Stomach (tissue), 9 donors: ENCODE data around the gene CYB5D1. TPM values are rescaled to one million over a fixed set of nuclear protein-coding genes. Genes with fewer than 3 reads are reported as not detected.

ENCODE experiments used
- DNase-seq, 2 donors: peaks; one replicate each; pipeline versions ENCODE4 v3.0.0 to v3.0.0-alpha.2; 2013 to 2019
- H3K27ac ChIP-seq, 5 donors: fragments of 200-600 bp in 4 of 5; sonication (generic) in 4 of 5; one replicate each; pipeline ENCODE4 v1.5.1; 2013 to 2019; ENCODE audit warnings: mild to moderate bottlenecking in 1 of 5, moderate library complexity in 1 of 5
- H3K27me3 ChIP-seq, 3 donors: fragments of 200-600 bp; sonication (generic); one replicate each; pipeline ENCODE4 v1.5.1; 2017 to 2019; ENCODE audit warnings: mixed run types in 1 of 3
- H3K36me3 ChIP-seq, 4 donors: fragments of 200-600 bp; sonication (generic); 1 replicate in 3 of 4; 2 replicates in 1 of 4; pipeline ENCODE4 v1.5.1; 2016 to 2019
- H3K4me1 ChIP-seq, 4 donors: fragments of 200-600 bp; sonication (generic); one replicate each; pipeline ENCODE4 v1.5.1; 2016 to 2019
- H3K4me3 ChIP-seq, 4 donors: fragments of 200-600 bp; sonication (generic) in 3 of 4; one replicate each; pipeline ENCODE4 v1.5.1; 2016 to 2019; ENCODE audit warnings: mild to moderate bottlenecking in 1 of 4
- H3K9me3 ChIP-seq, 4 donors: fragments of 200-600 bp; sonication (generic); one replicate each; pipeline ENCODE4 v1.5.1; 2016 to 2019
- CTCF ChIP-seq, 7 experiments: fragments of 450-650 bp in 4 of 7; fragments of 200-600 bp in 3 of 7; sonication (generic) in 3 of 7; IDR thresholded peaks; one replicate each; pipeline ENCODE4 v1.5.1; 2016 to 2019; ENCODE audit warnings: antibody characterized with exemption in 7 of 7, control low read depth in 2 of 7, mild to moderate bottlenecking in 1 of 7
- EP300 ChIP-seq: sonication (generic); formaldehyde crosslinking; IDR thresholded peaks from one replicate; pipeline ENCODE4 v1.6.1; 2017; ENCODE audit warnings: antibody characterized with exemption
- POLR2A ChIP-seq, 4 donors: fragments of 450-650 bp; IDR thresholded peaks; one replicate each; pipeline ENCODE4 v1.6.1; 2016; ENCODE audit warnings: antibody characterized with exemption in 4 of 4, control low read depth in 2 of 4, mild to moderate bottlenecking in 1 of 4, moderate library complexity in 1 of 4
- POLR2AphosphoS5 ChIP-seq, 3 donors: sonication (generic); formaldehyde crosslinking; IDR thresholded peaks; one replicate each; pipeline ENCODE4 v1.6.1; 2016; ENCODE audit warnings: antibody characterized with exemption in 3 of 3
- WGBS, 5 donors: extraction: QIAGEN DNeasy Blood & Tissue Kit in 3 of 5; methylation state at CpG; one replicate each; pipeline versions ENCODE4 v1.1.5 to v1.1.7; 2013 to 2018; 5-methylcytosine and 5-hydroxymethylcytosine counted together
- intact Hi-C: fragments of 100-400 bp; cut with DNase I; formaldehyde crosslinking; loops from one replicate; pipeline ENCODE4 v1.15.1; 2023; ENCODE audit warnings: low total_unique reads
- polyA plus RNA-seq, 3 donors: library from polyadenylated mRNA; stranded (reverse); fragments of 200-250 nt; gene quantifications; one replicate each; pipeline ENCODE4 v1.2.3, GENCODE V29; 2013
- total RNA-seq, 5 donors: library from RNA; depleted of rRNA; stranded (reverse); fragments of >200 nt; gene quantifications; one replicate each; pipeline versions ENCODE4 v1.1.0 to v1.2.3, GENCODE V29; 2014 to 2016
- donor health status: healthy with polysubstance abuse.
- donor health status: Bipolar disorder and iron deficiency.
- donor health status: healthy.

The CYB5D1 gene
- total and polyA plus RNA-seq, 8 donors, result 1.8 to 12.0 (median 4.9) TPM; not detected in 1

GRCh38 chr17:7818746-7819645 lies 38.8 kb upstream of the CYB5D1 start:
- no peaks in the 10 kb centered on the region for H3K9me3 ChIP-seq
- peaks cover 0 to 11% (median 0%) of the 10 kb centered on the region in 3 donors for H3K27me3 ChIP-seq
- H3K27ac ChIP-seq, result no peak overlapping the region
- no peak for DNase-seq
- intact Hi-C loops, result no loop called here
- H3K4me3 ChIP-seq, result no peak overlapping the region
- WGBS, 5 donors, result 81 to 89% (median 85%) methylated on average over 21 to 27 of the region's 27 CpGs
- H3K36me3 ChIP-seq, result no peaks in the 10 kb centered on the region
- H3K4me1 ChIP-seq, result no peaks in the 10 kb centered on the region
- TF ChIP-seq EP300 (no peak), POLR2AphosphoS5 (IDR thresholded peaks at IDR 0.05) (no peak), POLR2A (IDR thresholded peaks at IDR 0.05) (no peak), CTCF (IDR thresholded peaks at IDR 0.05) (no peak)

GRCh38 chr17:7820231-7820630 lies 37.6 kb upstream of the CYB5D1 start:
- 72 to 80% (median 77%) methylated on average over 5 of the region's 5 CpGs for WGBS, 5 donors
- no peak overlapping the region for H3K27ac ChIP-seq
- intact Hi-C loops, result no loop called here
- TF ChIP-seq EP300 (no peak), POLR2A (IDR thresholded peaks at IDR 0.05) (no peak), POLR2AphosphoS5 (IDR thresholded peaks at IDR 0.05) (no peak), CTCF (IDR thresholded peaks at IDR 0.05) (no peak)
- H3K27me3 ChIP-seq, result peaks cover 0 to 11% (median 0%) of the 10 kb centered on the region in 3 donors
- H3K36me3 ChIP-seq, result no peaks in the 10 kb centered on the region
- no peak for DNase-seq
- no peaks in the 10 kb centered on the region for H3K9me3 ChIP-seq
- peaks cover 0 to 7% (median 1%) of the 10 kb centered on the region in 4 donors for H3K4me1 ChIP-seq
- H3K4me3 ChIP-seq, result no peak overlapping the region

- TF ChIP-seq EP300 (no peak), POLR2A (IDR thresholded peaks at IDR 0.05) (no peak)
- Histone ChIP-seq H3K36me3 (no peaks in the 10 kb centered on the region), H3K4me3 (no peak overlapping the region), H3K27me3 (peaks cover 0 to 11% (median 0%) of the 10 kb centered on the region in 3 donors), H3K9me3 (no peaks in the 10 kb centered on the region), H3K27ac (no peak overlapping the region), H3K4me1 (peaks cover 6 to 17% (median 10%) of the 10 kb centered on the region in 4 donors)
- intact Hi-C loops, result no loop called here
- 68 to 79% (median 73%) methylated on average over 14 of the region's 14 CpGs for WGBS, 5 donors
- DNase-seq, result no peak
Observed at GRCh38 chr17:7822126-7822525, 35.7 kb upstream of the CYB5D1 start.

- Histone ChIP-seq H3K27ac (no peak overlapping the region), H3K27me3 (no peaks in the 10 kb centered on the region), H3K36me3 (no peaks in the 10 kb centered on the region), H3K9me3 (no peaks in the 10 kb centered on the region), H3K4me3 (no peak overlapping the region), H3K4me1 (peaks cover 6 to 17% (median 10%) of the 10 kb centered on the region in 4 donors)
- intact Hi-C loops, result no loop called here
- WGBS, 5 donors, result 84 to 89% (median 86%) methylated on average over 20 of the region's 20 CpGs
- TF ChIP-seq POLR2A (IDR thresholded peaks at IDR 0.05) (no peak), CTCF (IDR thresholded peaks at IDR 0.05) (no peak), EP300 (no peak), POLR2AphosphoS5 (IDR thresholded peaks at IDR 0.05) (no peak)
- peak in 1 of 2 donors; percentile 2 for DNase-seq
Observed at GRCh38 chr17:7823581-7824001, 34.2 kb upstream of the CYB5D1 start.
